HG03196 (cell line): ENCODE measurements around the gene SLC44A1.
A peak's percentile ranks its signal among the peaks of the same experiment; 100 is the strongest.

Experiments used
- ATAC-seq: cut with Tn5 transposase; IDR thresholded peaks from one replicate; pipeline ENCODE4 v1.9.1; 2021; ENCODE audit not compliant: unreplicated experiment

The SLC44A1 gene

GRCh38 chr9:105331160-105331559 lies 86.7 kb downstream of the SLC44A1 start:
- no peak for ATAC-seq

GRCh38 chr9:105331755-105332154 lies 87.3 kb downstream of the SLC44A1 start:
- ATAC-seq = no peak

GRCh38 chr9:105332471-105332870 lies 88.0 kb downstream of the SLC44A1 start:
- no peak for ATAC-seq

GRCh38 chr9:105333076-105333475 lies 88.6 kb downstream of the SLC44A1 start:
- no peak for ATAC-seq

- no peak for ATAC-seq
Observed at GRCh38 chr9:105333811-105334210, 89.4 kb downstream of the SLC44A1 start.

GRCh38 chr9:105338308-105338707 lies 93.9 kb downstream of the SLC44A1 start:
- no peak for ATAC-seq

GRCh38 chr9:105339849-105340248 lies 95.4 kb downstream of the SLC44A1 start:
- no peak for ATAC-seq

GRCh38 chr9:105341434-105342146 lies 97.1 kb downstream of the SLC44A1 start:
- ATAC-seq = peak; percentile 70

GRCh38 chr9:105342147-105342505 lies 97.7 kb downstream of the SLC44A1 start:
- ATAC-seq = no peak

- ATAC-seq = no peak
Observed at GRCh38 chr9:105344283-105344682, 99.8 kb downstream of the SLC44A1 start.

GRCh38 chr9:105345626-105346025 lies 101.2 kb downstream of the SLC44A1 start:
- no peak for ATAC-seq

GRCh38 chr9:105346273-105346672 lies 101.8 kb downstream of the SLC44A1 start:
- no peak for ATAC-seq

- ATAC-seq = no peak
Observed at GRCh38 chr9:105354448-105354847, 110.0 kb downstream of the SLC44A1 start.

GRCh38 chr9:105355781-105356180 lies 111.3 kb downstream of the SLC44A1 start:
- peak; percentile 55 for ATAC-seq

GRCh38 chr9:105357937-105358336 lies 113.5 kb downstream of the SLC44A1 start:
- ATAC-seq = peak; percentile 93

GRCh38 chr9:105359892-105360291 lies 115.4 kb downstream of the SLC44A1 start:
- no peak for ATAC-seq

GRCh38 chr9:105360344-105360743 lies 115.9 kb downstream of the SLC44A1 start:
- no peak for ATAC-seq

- ATAC-seq = no peak
Observed at GRCh38 chr9:105361873-105362272, 117.4 kb downstream of the SLC44A1 start.

- no peak for ATAC-seq
Observed at GRCh38 chr9:105362470-105362869, 118.0 kb downstream of the SLC44A1 start.

- ATAC-seq = no peak
Observed at GRCh38 chr9:105363837-105364236, 119.4 kb downstream of the SLC44A1 start.

- ATAC-seq = no peak
Observed at GRCh38 chr9:105369911-105370310, 125.5 kb downstream of the SLC44A1 start.

GRCh38 chr9:105373723-105374122 lies 129.3 kb downstream of the SLC44A1 start:
- ATAC-seq = no peak

- no peak for ATAC-seq
Observed at GRCh38 chr9:105375323-105375722, 130.9 kb downstream of the SLC44A1 start.
